Mammary epithelial cell (primary cell): Measurements from ENCODE around the gene YAP1.

Experiments used
- CTCF ChIP-seq, 2 donors: IDR thresholded peaks in 1 of 2; conservative IDR thresholded peaks in 1 of 2; 2 replicates each; pipeline ENCODE4 v1.5.1; 2011 to 2012; ENCODE audit warnings: inconsistent platforms in 2 of 2, low read length in 2 of 2, mild to moderate bottlenecking in 2 of 2, control low read depth in 1 of 2, low read depth in 1 of 2; ENCODE audit not compliant: insufficient read depth in 1 of 2; ENCODE audit errors: extremely low read depth in 1 of 2
- EZH2 ChIP-seq: IDR thresholded peaks from 2 replicates; pipeline ENCODE4 v1.6.1; 2012; ENCODE audit warnings: low read length, inconsistent platforms, borderline replicate concordance

DNA sequence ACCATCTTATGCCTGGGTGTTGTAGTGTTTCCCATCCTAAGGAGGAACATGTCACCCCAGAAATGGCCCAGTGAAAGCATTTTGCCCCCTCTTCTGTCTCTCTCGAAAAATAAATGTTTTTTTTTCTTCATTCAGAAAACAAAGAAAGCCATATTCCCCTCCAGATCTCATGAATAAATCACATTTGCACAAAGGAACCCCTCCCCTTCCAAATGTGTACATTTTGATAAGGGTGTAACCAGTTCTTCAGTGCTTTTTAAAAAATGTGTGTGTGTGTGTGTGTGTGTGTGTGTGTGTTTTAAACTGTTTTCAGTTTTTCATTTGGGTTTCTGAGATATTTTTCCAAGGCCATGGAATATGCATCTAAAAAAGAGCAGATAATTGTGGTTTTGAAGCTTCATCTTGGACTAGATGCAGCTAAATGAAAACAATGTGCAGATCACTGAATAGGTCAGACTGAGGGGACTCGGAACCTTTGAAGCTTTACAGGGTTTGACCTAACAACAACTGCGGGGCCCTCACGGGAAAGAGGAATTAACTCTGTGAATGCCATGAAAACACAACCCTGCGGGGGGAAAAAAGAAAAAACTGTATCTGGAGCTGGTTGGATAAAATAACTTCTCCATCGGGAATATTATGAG lies 76.4 kb downstream of the YAP1 start:
- TF ChIP-seq EZH2 (no peak), CTCF (conservative IDR thresholded peaks at IDR 0.05 in 1 of 2, IDR thresholded peaks at IDR 0.05 in 1 of 2; ENCODE audit: extremely low read depth in 1 of 2, insufficient read depth in 1 of 2, low read depth in 1 of 2, low read length in 2 of 2) (no peak)
